ENCODE measurements around the gene UFL1. TPM values are rescaled to one million over a fixed set of nuclear protein-coding genes. Genes with fewer than 3 reads are reported as not detected.

UFL1 gene
- total and polyA plus RNA-seq, 2 of the 8 experiments (the other 6 are each of a cell fraction or from before 2014, with no cell fraction given), result 2.2 to 10.2 TPM

DNA sequence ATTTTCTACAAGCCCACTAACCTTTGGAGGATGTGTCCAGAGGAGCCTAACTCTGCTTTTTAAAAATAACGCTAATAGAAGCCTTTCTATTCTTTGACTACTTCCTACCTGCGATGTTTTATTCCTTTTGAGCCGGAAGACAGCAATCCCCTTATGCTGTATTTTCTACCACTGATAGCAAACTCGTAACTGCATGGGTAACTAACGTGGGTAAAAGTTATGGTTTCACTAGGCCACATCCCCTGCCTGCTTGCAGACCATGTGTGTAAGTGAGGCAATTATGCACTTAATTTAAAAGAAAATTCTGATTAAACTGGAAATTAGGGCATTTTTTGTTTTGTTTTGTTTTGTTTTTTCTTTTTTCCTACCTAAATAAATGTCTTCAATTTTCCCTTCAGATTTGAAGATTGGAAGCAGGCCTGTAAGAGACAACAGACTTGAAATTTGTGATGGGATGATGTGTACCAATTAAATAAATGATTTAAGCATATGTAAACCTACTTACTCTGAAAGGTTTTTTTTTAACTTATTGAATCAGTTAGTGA lies 931 bp downstream of the UFL1 start:
- H3K23me2 ChIP-seq (ENCODE audit: low read depth, low read length), result no peaks in the 10 kb centered on the region; the same call in 1 of the 2 replicates
- H2BK12ac ChIP-seq (ENCODE audit: low read depth, low read length), result no peak overlapping the region
- no peak overlapping the region for H3K14ac ChIP-seq (ENCODE audit: insufficient read length)
- no peaks in the 10 kb centered on the region for H3K9me3 ChIP-seq (ENCODE audit: insufficient read depth in 2 of 2, low read depth in 1 of 2, low read length in 1 of 2)
- no peak overlapping the region for H3K4ac ChIP-seq (replicated peaks; ENCODE audit: insufficient read length, low read depth, low read length)
- no peak overlapping the region for H2BK15ac ChIP-seq (ENCODE audit: low read length)
- H3K4me1 ChIP-seq (replicated peaks in 1 of 4; ENCODE audit: control insufficient read depth in 3 of 4, insufficient read depth in 4 of 4, low read length in 3 of 4), result peaks cover 0 to 7% (median 2%) of the 10 kb centered on the region in 4 experiments; a peak in 2 of 7 replicates
- CTCF ChIA-PET (ENCODE audit: partially characterized antibody), result interaction anchor here (0.6 kb wide), 1 partner anchor 537 kb away, joined by 3 read pairs; no protein-coding TSS in a partner anchor
- no peak overlapping the region for H2BK20ac ChIP-seq (ENCODE audit: low read length)
- POLR2A ChIA-PET (ENCODE audit: partially characterized antibody), result interaction anchor here (0.7 to 1.0 kb wide), 2 partner anchors 9 to 54 kb away, joined by 3 to 7 read pairs; no protein-coding TSS in a partner anchor
- H3K56ac ChIP-seq (replicated peaks; ENCODE audit: insufficient read length, low read depth, low read length), result no peak overlapping the region
- DNase-seq (ENCODE audit: low read depth in 1 of 2, low spot score in 2 of 2) (no peak), FAIRE-seq (no peak)
- peak overlapping the region; percentile 95; the same call in 1 of the 2 replicates for H3K27ac ChIP-seq (ENCODE audit: low read depth, low read length)
- H3K18ac ChIP-seq (ENCODE audit: extremely low read depth, low read length), result no peak overlapping the region
- H3K4me2 ChIP-seq (ENCODE audit: insufficient read depth in 1 of 2, low read depth in 2 of 2, low read length in 2 of 2), result peak overlapping the region; percentile 79 to 83
- no peak overlapping the region for H4K8ac ChIP-seq (ENCODE audit: extremely low read depth, insufficient read depth, low read length)
- H2BK120ac ChIP-seq (replicated peaks; ENCODE audit: low read depth, low read length), result no peak overlapping the region
- no peak overlapping the region for H4K5ac ChIP-seq (ENCODE audit: insufficient read length, low read depth, low read length)
- H3K4me3 ChIP-seq (ENCODE audit: extremely low read depth in 1 of 4, insufficient read depth in 2 of 4, low read depth in 3 of 4, low read length in 4 of 4), result peak overlapping the region; percentile 78 to 96 (median 90)
- no peak overlapping the region for H2BK5ac ChIP-seq (ENCODE audit: low read depth, low read length)
- TF ChIP-seq KDM4A (IDR thresholded peaks at IDR 0.05; ENCODE audit: low read depth, low read length, severe bottlenecking), result no peak
- no peak for TF ChIP-seq PHF8 (conservative IDR thresholded peaks at IDR 0.05; ENCODE audit: low read depth, low read length)
- no peak for TF ChIP-seq SRF (IDR thresholded peaks at IDR 0.05; ENCODE audit: low read depth, low read length)
- no peak for TF ChIP-seq CTCF (IDR thresholded peaks at IDR 0.05; ENCODE audit: control extremely low read depth in 1 of 3, insufficient read depth in 1 of 3, low read depth in 1 of 3, low read length in 3 of 3)
- TF ChIP-seq, protein P1, sequence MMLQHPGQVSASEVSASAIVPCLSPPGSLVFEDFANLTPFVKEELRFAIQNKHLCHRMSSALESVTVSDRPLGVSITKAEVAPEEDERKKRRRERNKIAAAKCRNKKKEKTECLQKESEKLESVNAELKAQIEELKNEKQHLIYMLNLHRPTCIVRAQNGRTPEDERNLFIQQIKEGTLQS (IDR thresholded peaks at IDR 0.05; ENCODE audit: insufficient read depth, low read depth, low read length), result no peak
- TF ChIP-seq SP1 (IDR thresholded peaks at IDR 0.05; ENCODE audit: low read depth, low read length), result no peak
- no peak for TF ChIP-seq RXRA (IDR thresholded peaks at IDR 0.05; ENCODE audit: insufficient read depth, low read depth, low read length)
- no peaks in the 10 kb centered on the region for H4K20me1 ChIP-seq (replicated peaks in 1 of 2; ENCODE audit: control insufficient read depth in 1 of 2, insufficient read depth in 2 of 2, low read length in 2 of 2)
- H4K91ac ChIP-seq (replicated peaks; ENCODE audit: insufficient read length, low read length), result no peak overlapping the region
- H3K36me3 ChIP-seq (ENCODE audit: control insufficient read depth in 2 of 4, insufficient read depth in 4 of 4, low read length in 3 of 4), result peaks cover 0 to 10% (median 1%) of the 10 kb centered on the region in 4 experiments; a peak in 3 of 8 replicates
- H3K79me1 ChIP-seq (ENCODE audit: low read depth, low read length), result no peaks in the 10 kb centered on the region
- H2AK5ac ChIP-seq (ENCODE audit: low read depth, low read length), result no peak overlapping the region
- peaks cover 0 to 14% of the 10 kb centered on the region in 2 experiments; a peak in 2 of 4 replicates for H3K79me2 ChIP-seq (ENCODE audit: control insufficient read depth in 1 of 2, insufficient read depth in 2 of 2, low read length in 2 of 2)
- H3K9ac ChIP-seq (replicated peaks in 1 of 4; ENCODE audit: extremely low read depth in 1 of 4, low read depth in 3 of 4, low read length in 3 of 4), result peak overlapping the region; percentile 77 to 97 (median 95)
- 60% methylated on average over 5 of the region's 5 CpGs; no CpG with 5 or more reads in 1 of the 2 experiments for WGBS, 2 experiments (ENCODE audit: extremely low coverage in 1 of 2, insufficient coverage in 1 of 2, insufficient read length in 1 of 2, insufficient replicate concordance in 2 of 2, low coverage in 1 of 2, low lambda C conversion rate in 2 of 2, missing lambda C conversion rate in 1 of 2)
- no peak overlapping the region for H3K23ac ChIP-seq (ENCODE audit: insufficient read length)
- no peak overlapping the region for H2AFZ ChIP-seq (ENCODE audit: low read length)
- no peaks in the 10 kb centered on the region for H3K27me3 ChIP-seq (replicated peaks in 1 of 4; ENCODE audit: control insufficient read depth in 3 of 4, extremely low read depth in 1 of 4, insufficient read depth in 3 of 4, low read length in 3 of 4)

Data from H1 (cell line).